GM19043 (cell line): ENCODE measurements around the gene SNAPIN.
"Not testable (repeated sequence)": the region's sequence is repeated elsewhere in the genome, so short reads cannot be mapped to it uniquely, and the experiment has no call there.

Experiments used
- ATAC-seq: cut with Tn5 transposase; IDR thresholded peaks from one replicate; pipeline ENCODE4 v1.9.1; 2021; ENCODE audit warnings: low read depth; ENCODE audit not compliant: unreplicated experiment

The SNAPIN gene

DNA sequence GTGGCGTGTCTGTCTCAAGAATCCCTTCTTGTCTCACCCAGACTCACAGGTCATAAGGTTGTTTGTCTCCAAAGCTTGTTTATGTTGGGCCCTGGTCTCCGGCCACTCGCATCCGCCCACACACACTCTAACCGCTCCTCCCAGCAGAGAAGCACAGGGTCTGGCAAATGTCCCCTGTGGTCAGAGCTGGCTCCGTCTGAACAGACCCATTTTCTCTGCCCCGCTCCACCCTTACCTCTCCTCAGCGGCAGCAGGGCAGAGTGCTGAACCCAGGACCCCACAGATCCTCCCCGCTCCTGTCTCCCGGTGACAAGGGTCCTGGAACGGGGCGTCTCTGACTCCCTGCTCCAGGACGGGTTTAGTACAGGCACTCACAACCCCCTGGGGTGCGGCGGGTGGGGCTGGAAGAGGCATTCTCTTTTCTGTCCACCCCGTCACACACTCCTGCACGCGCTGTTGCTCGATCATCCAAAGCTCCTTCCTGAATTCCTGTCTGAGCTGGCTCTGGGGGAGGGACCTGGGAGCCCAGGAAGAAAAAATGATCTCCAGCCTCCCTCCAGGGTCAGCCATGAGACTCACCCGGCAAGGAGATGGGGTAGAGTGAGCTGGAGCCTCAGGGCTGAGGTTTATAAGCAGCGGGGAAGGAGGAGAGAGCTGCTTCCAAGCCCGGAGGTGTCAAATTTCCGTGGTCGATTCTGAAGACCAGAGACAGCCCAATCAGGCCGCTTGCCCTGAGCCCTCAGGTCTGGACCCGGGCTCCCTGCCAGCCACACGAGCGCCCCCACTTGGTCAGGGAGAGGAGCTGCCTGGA is 31.4 kb upstream of the SNAPIN start, which contains the start of gene S100A13:
S100A13 (minus strand) TSS at position 602 of the 811 bp plus-strand sequence. CDS start 1,033 bp downstream, outside the sequence.
- no peak for ATAC-seq

GRCh38 chr1:153627715-153628626 is 30.5 kb upstream of the SNAPIN start, which contains the start of gene S100A1:
TSS of gene S100A1 (plus strand) at chr1:153628434. CDS start at chr1:153630522, 2,088 bp downstream.
- ATAC-seq = no peak

- ATAC-seq = no peak
Measured at GRCh38 chr1:153628638-153629342, 29.7 kb upstream of the SNAPIN start.

DNA sequence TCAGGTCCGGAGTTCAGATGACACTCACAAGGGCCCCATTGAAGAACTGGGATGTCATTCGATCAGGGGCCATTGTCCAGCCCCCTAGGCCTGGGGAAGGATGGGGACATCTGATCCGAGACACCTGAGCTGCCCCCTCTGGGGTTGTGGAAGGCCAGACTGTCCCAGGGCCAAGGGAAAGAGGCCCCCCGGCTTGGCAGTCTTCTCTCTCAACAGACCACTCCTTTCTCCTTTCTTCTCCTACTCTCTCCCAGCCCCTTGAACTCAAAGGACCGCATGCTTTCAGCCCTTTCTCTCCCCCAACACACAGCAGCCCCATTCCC is 29.2 kb upstream of the SNAPIN start:
- no peak for ATAC-seq

DNA sequence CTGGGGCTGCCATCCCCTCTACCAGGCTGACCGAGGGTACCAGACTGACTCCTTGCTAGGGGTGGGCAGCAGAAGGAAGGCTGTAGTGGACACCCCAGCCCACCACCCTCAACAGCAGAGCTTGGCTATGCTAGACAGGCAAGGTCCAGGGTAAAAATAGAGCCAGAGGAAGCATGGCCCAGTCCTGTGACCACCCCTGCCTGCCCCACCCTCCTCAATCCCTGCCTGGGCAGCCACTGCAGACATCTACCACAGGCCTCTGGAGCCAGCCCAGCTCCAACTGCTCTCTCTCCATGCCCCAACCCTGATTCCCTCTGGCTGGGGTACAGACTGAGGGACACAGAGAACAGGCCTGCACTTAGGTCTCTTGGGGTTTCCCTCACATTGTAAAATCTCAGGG is 28.5 kb upstream of the SNAPIN start:
- no peak for ATAC-seq

DNA sequence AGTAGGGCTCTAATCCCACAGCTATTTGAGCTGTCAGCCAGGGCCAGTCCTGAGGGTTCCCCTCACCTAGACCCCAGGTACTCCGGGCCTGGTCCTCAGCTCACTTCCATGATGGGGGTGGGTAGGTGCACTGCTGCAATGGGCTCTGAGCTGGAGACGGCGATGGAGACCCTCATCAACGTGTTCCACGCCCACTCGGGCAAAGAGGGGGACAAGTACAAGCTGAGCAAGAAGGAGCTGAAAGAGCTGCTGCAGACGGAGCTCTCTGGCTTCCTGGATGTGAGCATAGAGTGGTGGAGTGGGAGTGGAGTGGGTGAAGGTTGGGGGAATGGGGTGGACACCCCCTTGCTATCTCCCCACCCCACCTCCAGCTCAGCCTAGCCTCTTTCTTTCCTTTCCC is 28.1 kb upstream of the SNAPIN start:
- no peak for ATAC-seq

DNA sequence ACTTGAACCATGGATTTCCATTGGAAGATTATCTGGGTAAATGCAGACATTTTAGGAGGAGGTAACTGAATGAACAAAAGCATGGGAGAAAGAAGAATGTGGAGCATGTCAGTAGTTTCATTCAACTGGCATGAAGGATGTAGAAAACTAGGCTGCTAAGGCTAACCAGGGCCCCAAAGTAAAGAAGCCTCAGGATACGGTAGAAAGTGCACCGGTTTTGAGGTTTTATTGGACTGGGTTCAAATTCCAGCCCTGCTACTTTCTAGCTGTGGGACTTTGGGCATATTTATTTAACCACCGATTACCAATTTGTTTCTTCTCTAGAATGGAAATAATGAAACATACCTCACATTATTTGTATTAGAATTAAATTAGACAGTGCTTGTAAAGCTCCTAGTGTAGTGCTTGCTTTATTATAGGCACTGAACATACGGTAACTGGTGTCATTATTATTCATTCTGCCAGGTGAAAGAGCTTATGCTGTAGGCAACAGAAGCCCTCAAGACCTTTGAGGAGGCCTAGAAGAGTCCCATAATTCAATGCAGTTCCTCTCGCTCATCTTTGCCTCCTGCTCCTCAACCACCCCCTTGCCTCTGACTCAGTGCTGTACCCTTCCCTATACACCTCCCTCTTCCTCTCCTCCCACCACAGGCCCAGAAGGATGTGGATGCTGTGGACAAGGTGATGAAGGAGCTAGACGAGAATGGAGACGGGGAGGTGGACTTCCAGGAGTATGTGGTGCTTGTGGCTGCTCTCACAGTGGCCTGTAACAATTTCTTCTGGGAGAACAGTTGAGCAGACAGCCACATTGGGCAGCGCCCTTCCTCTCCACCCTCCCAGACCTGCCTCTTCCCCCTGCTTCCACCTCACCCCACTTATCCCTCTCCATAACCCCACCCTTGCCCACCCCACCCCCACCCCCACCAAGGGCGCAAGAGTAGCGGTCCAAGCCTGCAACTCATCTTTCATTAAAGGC is 27.2 kb upstream of the SNAPIN start:
- no peak for ATAC-seq

DNA sequence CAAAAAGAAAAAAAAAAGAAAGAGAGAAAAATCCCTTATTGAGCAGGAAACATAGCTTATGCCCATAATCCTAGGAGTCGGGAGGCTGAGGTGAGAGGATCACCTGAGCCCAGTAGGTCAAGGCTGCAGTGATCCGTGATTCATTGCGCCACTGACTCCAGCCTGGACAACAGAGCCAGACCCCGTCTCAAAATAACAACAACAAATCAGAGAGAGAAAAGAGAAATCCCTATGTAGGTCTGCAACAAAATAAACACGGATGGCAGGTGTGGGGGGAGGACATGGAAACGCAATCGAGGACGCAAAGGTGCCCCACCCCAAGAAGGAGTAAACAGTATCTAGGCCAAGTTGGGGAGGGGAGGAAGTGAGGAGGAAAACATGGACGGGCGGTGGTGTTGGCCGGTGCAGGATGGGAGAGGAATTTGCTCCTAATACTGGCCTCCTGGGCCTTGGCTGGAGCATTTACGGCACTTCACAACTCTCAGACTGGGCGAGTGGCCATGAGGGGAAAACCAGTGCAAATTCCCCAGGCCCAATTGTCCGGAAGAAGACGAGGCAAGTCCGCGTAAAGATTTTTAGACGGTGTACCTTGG is 25.2 kb upstream of the SNAPIN start:
- ATAC-seq = no peak

GRCh38 chr1:153633754-153634665 is 24.5 kb upstream of the SNAPIN start, which contains the start of gene CHTOP:
TSS of gene CHTOP (plus strand) at chr1:153634066. CDS start at chr1:153636589, 2,523 bp downstream.
- peak; percentile 86 for ATAC-seq

DNA sequence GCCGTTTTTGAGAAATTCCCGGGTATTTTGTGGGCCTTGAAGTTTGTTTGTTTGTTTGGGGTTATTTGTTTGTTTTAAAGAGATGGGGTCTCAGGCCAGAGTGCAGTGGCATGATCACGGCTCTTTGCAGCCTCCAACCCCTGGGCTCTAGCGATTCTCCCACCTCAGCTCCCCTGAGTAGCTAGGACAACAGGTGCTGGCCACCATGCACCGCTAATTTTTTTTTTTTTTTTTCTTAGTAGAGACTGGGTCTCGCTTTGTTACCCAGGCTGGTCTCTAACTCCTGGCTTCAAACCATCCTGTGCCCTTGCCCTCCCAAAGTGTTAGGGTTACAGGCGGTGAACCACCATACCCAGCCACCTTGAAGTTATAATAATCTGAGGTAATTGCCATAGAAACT is 22.6 kb upstream of the SNAPIN start:
- no peak for ATAC-seq

- ATAC-seq = no peak
Measured at GRCh38 chr1:153636312-153636711, 22.2 kb upstream of the SNAPIN start.

GRCh38 chr1:153638261-153638660 is 20.2 kb upstream of the SNAPIN start:
- no peak for ATAC-seq

GRCh38 chr1:153639280-153639679 is 19.2 kb upstream of the SNAPIN start:
- no peak for ATAC-seq

DNA sequence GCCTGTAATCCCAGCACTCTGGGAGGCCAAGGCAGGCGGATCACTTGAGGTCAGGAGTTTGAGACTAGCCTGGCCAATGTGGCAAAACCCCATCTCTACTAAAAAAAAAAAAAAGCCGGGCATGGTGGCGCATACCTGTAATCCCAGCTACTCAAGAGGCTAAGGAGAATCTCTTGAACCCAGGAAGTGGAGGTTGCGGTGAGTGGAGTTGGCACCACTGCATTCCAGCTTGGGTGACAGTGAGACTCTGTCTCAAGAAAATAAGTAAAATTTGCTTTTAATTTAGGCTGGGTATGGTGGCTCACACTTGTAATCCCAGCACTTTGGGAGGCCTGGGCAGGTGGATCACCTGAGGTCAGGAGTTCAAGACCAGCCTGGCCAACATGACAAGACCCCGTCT is 18.3 kb upstream of the SNAPIN start:
- ATAC-seq = not testable (repeated sequence)

DNA sequence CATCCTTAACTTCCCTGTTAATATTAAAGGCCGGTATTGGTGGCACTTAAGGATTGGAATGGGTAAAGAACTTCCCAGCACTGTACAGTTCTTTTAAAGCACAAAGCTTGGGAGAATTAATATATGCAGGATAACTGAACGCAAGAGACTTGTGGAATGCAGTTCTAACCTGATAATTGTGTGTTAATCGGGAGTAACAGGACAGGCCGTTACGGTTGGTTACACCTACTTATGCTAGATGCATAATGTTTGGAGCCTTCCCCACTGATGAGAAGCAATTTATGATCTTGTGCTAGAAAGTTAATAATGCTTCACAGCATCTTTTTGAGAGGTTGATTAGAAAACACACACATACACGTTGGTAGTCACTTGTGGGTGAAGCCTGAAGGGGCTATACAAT is 17.6 kb upstream of the SNAPIN start:
- ATAC-seq = no peak

DNA sequence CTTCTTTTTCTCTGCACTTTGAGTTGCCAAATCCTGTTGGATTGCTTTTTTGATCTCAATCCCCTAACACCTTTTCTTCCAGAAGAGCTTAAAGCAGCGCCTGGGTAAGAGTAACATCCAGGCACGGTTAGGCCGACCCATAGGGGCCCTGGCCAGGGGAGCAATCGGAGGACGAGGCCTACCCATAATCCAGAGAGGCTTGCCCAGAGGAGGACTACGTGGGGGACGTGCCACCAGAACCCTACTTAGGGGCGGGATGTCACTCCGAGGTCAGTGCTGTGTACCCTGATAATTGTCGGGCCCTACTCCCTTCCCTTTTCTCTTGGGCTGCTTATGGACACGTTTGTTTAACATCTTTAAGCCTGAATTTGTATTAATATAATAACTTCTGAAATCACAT is 16.3 kb upstream of the SNAPIN start:
- ATAC-seq = no peak

- ATAC-seq = no peak
Measured at GRCh38 chr1:153643100-153643499, 15.4 kb upstream of the SNAPIN start.

DNA sequence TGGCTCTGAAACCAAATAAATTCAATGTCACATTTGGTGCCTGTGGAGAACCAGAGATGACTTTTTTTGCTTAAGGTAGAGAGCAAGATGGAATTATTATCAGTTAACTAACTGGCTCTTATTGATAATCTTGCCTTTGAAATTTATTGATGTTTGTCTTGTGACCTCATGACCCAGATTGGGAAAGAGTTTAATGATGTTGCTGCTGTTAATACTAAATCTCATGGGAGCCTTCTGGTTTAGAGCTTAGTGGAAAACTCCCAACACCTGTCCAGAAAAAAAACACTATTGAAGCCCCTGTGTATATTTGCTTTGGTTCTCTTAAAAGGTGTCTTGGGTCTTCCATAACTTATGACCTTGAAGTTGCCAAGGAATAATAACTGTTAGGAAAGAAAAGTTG is 14.7 kb upstream of the SNAPIN start:
- no peak for ATAC-seq
